ENCODE results near the gene ATXN10.
"Not testable (repeated sequence)": the region's sequence is repeated elsewhere in the genome, so short reads cannot be mapped to it uniquely, and the experiment has no call there.

ATXN10 gene

GRCh38 chr22:45787759-45788158 is 116.1 kb downstream of the ATXN10 start:
- CTCF ChIA-PET, result no interaction called here
- TF ChIP-seq PKNOX1 (IDR thresholded peaks at IDR 0.05), result no peak
- TF ChIP-seq NFRKB (IDR thresholded peaks at IDR 0.05), result no peak
- no peak for TF ChIP-seq SP1 (IDR thresholded peaks at IDR 0.05)
- TF ChIP-seq HDGF (IDR thresholded peaks at IDR 0.05; ENCODE audit: borderline replicate concordance), result no peak
- no peak for TF ChIP-seq TARDBP (IDR thresholded peaks at IDR 0.05)
- no peak for TF ChIP-seq FOXM1 (IDR thresholded peaks at IDR 0.05; ENCODE audit: borderline replicate concordance)
- TF ChIP-seq LEF1 (IDR thresholded peaks at IDR 0.05; ENCODE audit: borderline replicate concordance), result no peak
- TF ChIP-seq FOXA1 (IDR thresholded peaks at IDR 0.05), result no peak
- TF ChIP-seq ELF4 (IDR thresholded peaks at IDR 0.05), result no peak
- TF ChIP-seq BHLHE40 (IDR thresholded peaks at IDR 0.05; ENCODE audit: borderline replicate concordance), result no peak
- no peak for TF ChIP-seq SUZ12 (IDR thresholded peaks at IDR 0.05)
- TF ChIP-seq CTBP1 (IDR thresholded peaks at IDR 0.05; ENCODE audit: borderline replicate concordance), result no peak
- POLR2A ChIA-PET, result no interaction called here
- no peak for DNase-seq (ENCODE audit: extremely low spot score)

DNA sequence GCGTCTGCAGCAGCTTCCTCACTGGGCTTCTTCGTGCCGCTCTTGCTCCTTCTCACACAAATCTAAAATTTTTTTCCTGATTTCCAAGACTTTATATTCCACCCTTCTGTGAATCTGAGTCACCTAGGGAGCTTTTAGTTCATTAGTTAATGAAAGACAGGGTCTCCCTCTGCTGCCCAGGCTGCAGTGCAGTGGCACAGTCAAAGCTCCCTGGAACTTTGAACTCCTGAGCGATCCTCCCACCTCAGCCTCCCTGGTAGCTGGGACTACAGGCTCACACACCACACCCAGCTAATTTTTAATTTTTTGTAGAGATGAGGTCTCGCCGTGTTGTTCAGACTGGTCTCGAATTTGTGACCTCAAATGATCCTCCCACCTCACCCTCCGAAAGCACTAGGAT is 116.9 kb downstream of the ATXN10 start:
- TF ChIP-seq LEF1 (IDR thresholded peaks at IDR 0.05; ENCODE audit: borderline replicate concordance) (no peak), NFRKB (IDR thresholded peaks at IDR 0.05) (no peak), CTBP1 (IDR thresholded peaks at IDR 0.05; ENCODE audit: borderline replicate concordance) (no peak), TARDBP (IDR thresholded peaks at IDR 0.05) (no peak)
- DNase-seq (ENCODE audit: extremely low spot score), result no peak
- POLR2A ChIA-PET, result no interaction called here
- CTCF ChIA-PET, result no interaction called here

DNA sequence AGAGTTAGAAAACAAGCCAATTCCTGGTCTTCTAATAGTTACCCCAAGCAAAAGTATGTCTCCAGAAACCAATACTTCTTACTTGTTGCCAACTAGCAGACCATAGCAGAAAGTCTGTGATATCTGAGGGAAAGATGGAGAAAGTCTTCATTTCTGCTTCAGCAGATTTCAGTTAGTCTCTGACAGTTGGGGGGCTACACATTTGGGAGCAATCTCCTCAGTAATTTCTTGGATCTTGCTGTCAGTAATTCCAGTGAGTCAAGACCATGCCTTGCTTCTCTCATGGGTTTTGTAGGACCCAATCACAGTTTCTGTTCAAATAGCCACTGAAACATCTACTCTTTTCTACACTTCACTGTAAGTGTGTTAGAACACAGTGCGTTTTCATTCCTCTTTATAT is 118.8 kb downstream of the ATXN10 start:
- no peak for DNase-seq (ENCODE audit: extremely low spot score)
- no peak for TF ChIP-seq SP1 (IDR thresholded peaks at IDR 0.05)
- no peak for TF ChIP-seq TARDBP (IDR thresholded peaks at IDR 0.05)
- TF ChIP-seq ELF4 (IDR thresholded peaks at IDR 0.05), result no peak
- TF ChIP-seq CTBP1 (IDR thresholded peaks at IDR 0.05; ENCODE audit: borderline replicate concordance), result no peak
- TF ChIP-seq L3MBTL2 (conservative IDR thresholded peaks at IDR 0.05), result no peak
- TF ChIP-seq BHLHE40 (IDR thresholded peaks at IDR 0.05; ENCODE audit: borderline replicate concordance), result no peak
- no peak for TF ChIP-seq NFRKB (IDR thresholded peaks at IDR 0.05)
- no peak for TF ChIP-seq ZNF384 (IDR thresholded peaks at IDR 0.05)
- CTCF ChIA-PET, result no interaction called here
- POLR2A ChIA-PET, result no interaction called here

GRCh38 chr22:45793161-45793560 is 121.5 kb downstream of the ATXN10 start:
- CTCF ChIA-PET, result no interaction called here
- POLR2A ChIA-PET, result no interaction called here

DNA sequence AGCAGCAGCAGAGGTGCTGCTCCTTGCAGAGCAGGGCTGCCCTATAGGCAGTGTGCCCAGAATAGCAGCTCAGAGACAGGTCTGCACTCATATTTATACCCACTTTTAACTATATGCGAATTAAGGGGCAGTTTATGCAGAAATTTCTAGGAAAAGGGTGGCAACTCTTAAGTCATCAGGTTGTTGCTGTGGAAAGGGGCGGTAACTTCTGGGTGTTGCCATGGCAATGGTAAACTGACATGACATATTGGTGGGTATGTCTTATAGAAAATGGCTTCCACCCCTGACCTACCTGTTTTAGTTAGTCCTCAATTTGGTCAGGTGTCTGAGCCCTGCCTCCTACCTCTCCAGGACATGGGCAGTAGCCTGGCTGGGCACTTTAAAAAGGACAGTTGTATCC is 122.3 kb downstream of the ATXN10 start:
- CTCF ChIA-PET, result no interaction called here
- DNase-seq (ENCODE audit: extremely low spot score), result no peak
- TF ChIP-seq ZNF384 (IDR thresholded peaks at IDR 0.05) (no peak), PKNOX1 (IDR thresholded peaks at IDR 0.05) (0 out of 2 replicates have a peak, but pooled peaks have one; percentile 30)
- POLR2A ChIA-PET, result no interaction called here

More at GRCh38 chr22:45793161-45793560, 121.5 kb downstream of the ATXN10 start:
- DNase-seq (ENCODE audit: extremely low spot score), result no peak
- no peak for TF ChIP-seq HDGF (IDR thresholded peaks at IDR 0.05; ENCODE audit: borderline replicate concordance)
- TF ChIP-seq FOXM1 (IDR thresholded peaks at IDR 0.05; ENCODE audit: borderline replicate concordance), result no peak

GRCh38 chr22:45796009-45796408 is 124.4 kb downstream of the ATXN10 start:
- DNase-seq (ENCODE audit: extremely low spot score); CTCF ChIA-PET; POLR2A ChIA-PET: not testable (repeated sequence)

GRCh38 chr22:45799291-45799690 is 127.7 kb downstream of the ATXN10 start:
- TF ChIP-seq TARDBP (IDR thresholded peaks at IDR 0.05) (no peak), HDGF (IDR thresholded peaks at IDR 0.05; ENCODE audit: borderline replicate concordance) (no peak), SUZ12 (IDR thresholded peaks at IDR 0.05) (no peak), LEF1 (IDR thresholded peaks at IDR 0.05; ENCODE audit: borderline replicate concordance) (no peak), CTBP1 (IDR thresholded peaks at IDR 0.05; ENCODE audit: borderline replicate concordance) (no peak), ELF4 (IDR thresholded peaks at IDR 0.05) (no peak), L3MBTL2 (conservative IDR thresholded peaks at IDR 0.05) (no peak), FOXK2 (IDR thresholded peaks at IDR 0.05) (no peak), ARNT (IDR thresholded peaks at IDR 0.05) (no peak), SP1 (IDR thresholded peaks at IDR 0.05) (no peak), FOXM1 (IDR thresholded peaks at IDR 0.05; ENCODE audit: borderline replicate concordance) (no peak), ZNF384 (IDR thresholded peaks at IDR 0.05) (no peak), FOXA1 (IDR thresholded peaks at IDR 0.05) (no peak), BHLHE40 (IDR thresholded peaks at IDR 0.05; ENCODE audit: borderline replicate concordance) (no peak), NFRKB (IDR thresholded peaks at IDR 0.05) (no peak), PKNOX1 (IDR thresholded peaks at IDR 0.05) (no peak)
- ChIA-PET POLR2A (no interaction called here), CTCF (no interaction called here)
- DNase-seq (ENCODE audit: extremely low spot score), result no peak

DNA sequence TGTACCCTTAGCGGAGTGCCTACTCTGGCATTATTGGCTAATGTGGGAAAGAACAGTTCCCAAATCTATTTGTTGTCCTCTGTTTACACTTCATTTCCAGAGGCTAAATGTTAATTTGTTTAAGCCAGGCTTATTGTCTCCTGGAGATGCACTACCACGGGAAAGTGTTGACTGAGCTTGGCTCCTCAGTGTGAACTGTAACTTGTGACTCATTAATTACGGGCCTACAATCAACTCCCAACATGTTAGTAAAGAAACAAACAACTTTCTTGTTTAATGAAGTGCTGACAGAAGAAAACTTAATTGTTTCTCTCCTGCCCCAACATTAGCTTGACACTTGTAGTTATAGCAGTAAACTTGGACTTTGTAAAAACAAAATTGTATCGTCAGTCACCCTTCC is 130.4 kb downstream of the ATXN10 start:
- POLR2A ChIA-PET, result no interaction called here
- CTCF ChIA-PET, result interaction anchor here (0.8 kb wide), 1 partner anchor 12 kb away, joined by 3 read pairs; no protein-coding TSS in a partner anchor
- DNase-seq (ENCODE audit: extremely low spot score), result no peak
- TF ChIP-seq SP1 (IDR thresholded peaks at IDR 0.05) (no peak), ZNF384 (IDR thresholded peaks at IDR 0.05) (no peak), CTBP1 (IDR thresholded peaks at IDR 0.05; ENCODE audit: borderline replicate concordance) (no peak), LEF1 (IDR thresholded peaks at IDR 0.05; ENCODE audit: borderline replicate concordance) (no peak), FOXA1 (IDR thresholded peaks at IDR 0.05) (no peak), HDGF (IDR thresholded peaks at IDR 0.05; ENCODE audit: borderline replicate concordance) (no peak), NFRKB (IDR thresholded peaks at IDR 0.05) (no peak), PKNOX1 (IDR thresholded peaks at IDR 0.05) (no peak), ELF4 (IDR thresholded peaks at IDR 0.05) (no peak), TARDBP (IDR thresholded peaks at IDR 0.05) (no peak), SUZ12 (IDR thresholded peaks at IDR 0.05) (no peak), L3MBTL2 (conservative IDR thresholded peaks at IDR 0.05) (no peak)
